ENCODE measurements around the gene IPCEF1. TPM values are rescaled to one million over a fixed set of nuclear protein-coding genes. Genes with fewer than 3 reads are reported as not detected.
"Not testable (repeated sequence)": the region's sequence is repeated elsewhere in the genome, so short reads cannot be mapped to it uniquely, and the experiment has no call there.

IPCEF1 gene
- total and polyA plus RNA-seq, 4 experiments from 2014 or later, result 67.7 to 97.7 (median 82.2) TPM

DNA sequence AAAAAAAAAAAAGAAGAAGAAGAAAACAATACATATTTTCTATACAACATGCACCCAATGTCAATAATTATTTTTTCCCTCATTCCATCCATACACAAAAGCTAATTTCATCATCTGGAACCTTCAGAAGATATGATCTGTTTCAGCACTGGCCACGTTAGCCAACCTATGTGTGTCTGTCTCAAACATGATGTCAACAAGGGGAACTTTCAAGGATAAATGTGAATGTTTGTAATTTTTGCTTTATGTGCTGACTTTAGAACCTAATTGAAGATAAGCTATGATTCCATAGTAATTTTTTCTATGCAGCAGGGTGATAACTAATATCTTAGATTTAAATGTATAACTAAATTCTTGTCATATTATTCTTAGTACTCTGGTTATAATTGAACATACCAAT, 37.9 kb downstream of the IPCEF1 start:
- H3K36me3 Mint-ChIP-seq, result no peaks in the 10 kb centered on the region
- no peak overlapping the region for H3K27ac Mint-ChIP-seq
- Histone ChIP-seq H3K27me3 (ENCODE audit: insufficient read depth, low read length) (no peaks in the 10 kb centered on the region), H3K9me3 (ENCODE audit: control insufficient read depth in 1 of 2, low read length in 2 of 2) (no peaks in the 10 kb centered on the region), H3K4me3 (ENCODE audit: low read length in 2 of 2) (no peak overlapping the region), H3K27ac (ENCODE audit: low read depth, low read length) (no peak overlapping the region), H3K36me3 (ENCODE audit: insufficient read depth, low read length) (no peaks in the 10 kb centered on the region), H3K4me1 (ENCODE audit: insufficient read depth, low read length) (no peaks in the 10 kb centered on the region)
- H3K27me3 Mint-ChIP-seq, result peaks cover 1 to 2% of the 10 kb centered on the region in 2 donors
- no peaks in the 10 kb centered on the region for H3K9me3 Mint-ChIP-seq
- no peak overlapping the region for H3K4me3 Mint-ChIP-seq
- POLR2A ChIA-PET (ENCODE audit: partially characterized antibody), result no interaction called here
- intact Hi-C loops (cut with micrococcal nuclease), result no loop called here
- H3K4me1 Mint-ChIP-seq, result no peaks in the 10 kb centered on the region
- CTCF ChIA-PET (ENCODE audit: partially characterized antibody), result no interaction called here
- no peak for DNase-seq

GRCh38 chr6:154316131-154316530, 40.5 kb downstream of the IPCEF1 start:
- H3K9me3 ChIP-seq (ENCODE audit: control insufficient read depth in 1 of 2, low read length in 2 of 2), result no peaks in the 10 kb centered on the region
- DNase-seq, result no peak
- peaks cover 1 to 9% of the 10 kb centered on the region in 2 donors for H3K27me3 Mint-ChIP-seq
- no peaks in the 10 kb centered on the region for H3K36me3 Mint-ChIP-seq
- no peak overlapping the region for H3K4me3 ChIP-seq (ENCODE audit: low read length in 2 of 2)
- H3K4me1 Mint-ChIP-seq, result no peaks in the 10 kb centered on the region
- intact Hi-C loops (cut with micrococcal nuclease), result no loop called here
- no peak overlapping the region for H3K27ac ChIP-seq (ENCODE audit: low read depth, low read length)
- no peak overlapping the region for H3K4me3 Mint-ChIP-seq
- CTCF ChIA-PET (ENCODE audit: partially characterized antibody), result interaction anchor here (1.3 kb wide), 1 partner anchor 13 kb away, joined by 3 read pairs; no protein-coding TSS in a partner anchor
- H3K4me1 ChIP-seq (ENCODE audit: insufficient read depth, low read length), result no peaks in the 10 kb centered on the region
- H3K36me3 ChIP-seq (ENCODE audit: insufficient read depth, low read length), result no peaks in the 10 kb centered on the region
- POLR2A ChIA-PET (ENCODE audit: partially characterized antibody), result no interaction called here
- peaks cover 0 to 7% (median 0%) of the 10 kb centered on the region in 8 donors for H3K9me3 Mint-ChIP-seq
- no peak overlapping the region for H3K27ac Mint-ChIP-seq
- no peaks in the 10 kb centered on the region for H3K27me3 ChIP-seq (ENCODE audit: insufficient read depth, low read length)

DNA sequence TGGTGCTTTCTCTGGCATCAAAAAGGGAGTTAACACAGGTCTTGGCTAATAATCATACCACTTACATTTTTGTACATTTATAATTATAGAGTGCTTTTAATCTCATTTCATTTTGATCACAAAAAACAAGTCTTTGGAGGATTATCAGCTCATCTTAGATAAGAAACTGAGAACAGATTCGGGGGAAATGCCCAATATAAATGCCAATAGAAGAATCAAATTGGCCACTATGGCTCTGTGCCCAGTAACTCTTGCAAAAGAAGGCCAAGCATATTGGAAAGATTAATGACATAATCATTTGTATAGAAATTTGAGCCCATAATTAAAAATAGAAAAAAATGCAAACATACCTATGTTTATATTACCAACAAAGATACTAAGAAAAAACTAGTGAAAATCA, 42.5 kb downstream of the IPCEF1 start:
- no peaks in the 10 kb centered on the region for H3K9me3 ChIP-seq (ENCODE audit: control insufficient read depth in 1 of 2, low read length in 2 of 2)
- no peaks in the 10 kb centered on the region for H3K27me3 ChIP-seq (ENCODE audit: insufficient read depth, low read length)
- H3K27ac ChIP-seq (ENCODE audit: low read depth, low read length), result no peak overlapping the region
- H3K27ac Mint-ChIP-seq, result no peak overlapping the region
- peaks cover 0 to 8% (median 5%) of the 10 kb centered on the region in 8 donors for H3K9me3 Mint-ChIP-seq
- peaks cover 3 to 16% of the 10 kb centered on the region in 2 donors for H3K27me3 Mint-ChIP-seq
- DNase-seq, result no peak
- ChIA-PET CTCF (ENCODE audit: partially characterized antibody) (no interaction called here), POLR2A (ENCODE audit: partially characterized antibody) (no interaction called here)
- H3K36me3 Mint-ChIP-seq, result no peaks in the 10 kb centered on the region
- H3K4me3 ChIP-seq (ENCODE audit: low read length in 2 of 2), result no peak overlapping the region
- H3K36me3 ChIP-seq (ENCODE audit: insufficient read depth, low read length), result no peaks in the 10 kb centered on the region
- H3K4me1 ChIP-seq (ENCODE audit: insufficient read depth, low read length), result no peaks in the 10 kb centered on the region
- intact Hi-C loops (cut with micrococcal nuclease), result no loop called here
- no peaks in the 10 kb centered on the region for H3K4me1 Mint-ChIP-seq
- no peak overlapping the region for H3K4me3 Mint-ChIP-seq

DNA sequence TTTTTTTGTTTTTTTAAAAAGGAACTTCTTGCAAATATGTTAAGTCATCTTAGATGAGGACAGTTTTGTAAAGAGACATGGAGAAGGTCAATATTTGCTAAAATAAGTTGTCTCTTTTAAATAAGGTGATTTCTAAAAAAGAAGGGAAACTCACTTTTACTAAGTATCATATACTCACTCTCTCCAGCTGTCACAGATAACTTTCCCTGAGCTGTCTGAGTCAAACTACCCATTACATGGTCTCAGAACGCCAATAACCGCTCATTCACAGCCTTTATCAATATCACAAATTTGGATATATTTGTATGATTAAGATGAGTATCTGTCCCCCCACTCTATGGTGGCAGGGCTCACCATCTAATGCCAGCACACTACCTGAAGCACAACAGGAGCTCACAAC, 47.6 kb downstream of the IPCEF1 start:
- no peaks in the 10 kb centered on the region for H3K27me3 ChIP-seq (ENCODE audit: insufficient read depth, low read length)
- no peak overlapping the region for H3K27ac ChIP-seq (ENCODE audit: low read depth, low read length)
- H3K4me3 ChIP-seq (ENCODE audit: low read length in 2 of 2), result no peak overlapping the region
- intact Hi-C loops (cut with micrococcal nuclease), result no loop called here
- no peak overlapping the region for H3K4me3 Mint-ChIP-seq
- H3K36me3 Mint-ChIP-seq, result no peaks in the 10 kb centered on the region
- ChIA-PET POLR2A (ENCODE audit: partially characterized antibody) (no interaction called here), CTCF (ENCODE audit: partially characterized antibody) (no interaction called here)
- no peaks in the 10 kb centered on the region for H3K4me1 ChIP-seq (ENCODE audit: insufficient read depth, low read length)
- H3K9me3 ChIP-seq (ENCODE audit: control insufficient read depth in 1 of 2, low read length in 2 of 2), result no peaks in the 10 kb centered on the region
- H3K9me3 Mint-ChIP-seq, result peaks cover 0 to 8% (median 6%) of the 10 kb centered on the region in 8 donors
- peaks cover 0 to 1% (median 0%) of the 10 kb centered on the region in 4 donors for H3K4me1 Mint-ChIP-seq
- H3K27ac Mint-ChIP-seq, result no peak overlapping the region
- peaks cover 3 to 15% of the 10 kb centered on the region in 2 donors for H3K27me3 Mint-ChIP-seq
- H3K36me3 ChIP-seq (ENCODE audit: insufficient read depth, low read length), result no peaks in the 10 kb centered on the region
- DNase-seq, result no peak

DNA sequence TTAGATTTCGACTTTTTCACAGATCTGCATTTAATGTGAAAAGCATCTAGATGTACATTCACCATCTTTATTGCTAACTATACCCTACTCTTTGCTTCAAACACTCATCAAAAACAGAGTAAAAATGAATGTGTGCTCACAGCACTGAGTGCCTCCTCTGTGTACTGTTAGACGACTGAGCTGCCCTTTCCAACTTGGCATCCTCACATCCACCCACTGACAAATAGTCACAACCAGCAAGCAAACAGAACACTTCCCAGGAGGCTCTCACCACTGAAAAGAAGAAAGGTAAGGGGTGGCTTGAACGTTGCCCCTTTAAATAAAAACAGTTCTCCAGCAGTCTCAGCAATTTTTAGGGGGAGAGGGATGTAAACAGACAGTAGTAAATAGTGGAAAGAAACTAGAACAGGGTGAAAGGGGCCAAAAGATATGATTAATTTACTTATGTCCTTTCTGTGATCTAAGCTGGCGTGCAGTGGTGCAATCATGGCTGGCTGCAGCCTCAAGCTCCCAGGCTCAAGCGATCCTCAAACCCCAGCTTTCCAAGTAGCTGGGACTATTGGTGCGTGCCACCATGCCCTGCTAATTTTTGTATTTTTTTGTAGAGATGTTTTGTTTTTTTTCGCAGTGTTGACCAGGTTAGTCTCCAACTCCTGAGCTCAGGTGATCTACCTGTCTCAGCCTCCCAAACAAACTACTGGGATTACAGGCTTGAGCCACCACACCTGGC, 48.7 kb downstream of the IPCEF1 start:
- peaks cover 0 to 8% (median 6%) of the 10 kb centered on the region in 8 donors for H3K9me3 Mint-ChIP-seq
- no peaks in the 10 kb centered on the region for H3K4me1 ChIP-seq (ENCODE audit: insufficient read depth, low read length)
- DNase-seq, result no peak
- H3K9me3 ChIP-seq (ENCODE audit: control insufficient read depth in 1 of 2, low read length in 2 of 2), result no peaks in the 10 kb centered on the region
- H3K27ac ChIP-seq (ENCODE audit: low read depth, low read length), result no peak overlapping the region
- no peaks in the 10 kb centered on the region for H3K27me3 ChIP-seq (ENCODE audit: insufficient read depth, low read length)
- peaks cover 0 to 1% (median 0%) of the 10 kb centered on the region in 4 donors for H3K4me1 Mint-ChIP-seq
- H3K4me3 Mint-ChIP-seq, result no peak overlapping the region
- CTCF ChIA-PET (ENCODE audit: partially characterized antibody), result no interaction called here
- no peaks in the 10 kb centered on the region for H3K36me3 Mint-ChIP-seq
- H3K36me3 ChIP-seq (ENCODE audit: insufficient read depth, low read length), result no peaks in the 10 kb centered on the region
- H3K4me3 ChIP-seq (ENCODE audit: low read length in 2 of 2), result no peak overlapping the region
- peaks cover 3 to 15% of the 10 kb centered on the region in 2 donors for H3K27me3 Mint-ChIP-seq
- intact Hi-C loops (cut with micrococcal nuclease), result no loop called here
- POLR2A ChIA-PET (ENCODE audit: partially characterized antibody), result no interaction called here
- no peak overlapping the region for H3K27ac Mint-ChIP-seq

- H3K4me1 ChIP-seq (ENCODE audit: insufficient read depth, low read length); H3K27ac ChIP-seq (ENCODE audit: low read depth, low read length); H3K9me3 ChIP-seq (ENCODE audit: control insufficient read depth in 1 of 2, low read length in 2 of 2); intact Hi-C loops (cut with micrococcal nuclease); H3K27me3 ChIP-seq (ENCODE audit: insufficient read depth, low read length); H3K27ac Mint-ChIP-seq; H3K4me3 ChIP-seq (ENCODE audit: low read length in 2 of 2); H3K4me3 Mint-ChIP-seq; H3K4me1 Mint-ChIP-seq; DNase-seq; H3K9me3 Mint-ChIP-seq; H3K36me3 ChIP-seq (ENCODE audit: insufficient read depth, low read length); H3K36me3 Mint-ChIP-seq; POLR2A ChIA-PET (ENCODE audit: partially characterized antibody): not testable (repeated sequence)
- CTCF ChIA-PET (ENCODE audit: partially characterized antibody), result interaction anchor here (1.4 kb wide), 1 partner anchor 8 kb away, joined by 4 read pairs; no protein-coding TSS in a partner anchor
- H3K27me3 Mint-ChIP-seq, result peaks cover 3 to 15% of the 10 kb centered on the region in 2 donors
These were observed 49.5 kb downstream of the IPCEF1 start for GRCh38 chr6:154307147-154307546.

GRCh38 chr6:154306696-154307095, 49.9 kb downstream of the IPCEF1 start:
- intact Hi-C loops (cut with micrococcal nuclease), result no loop called here
- no peaks in the 10 kb centered on the region for H3K36me3 Mint-ChIP-seq
- H3K27me3 Mint-ChIP-seq, result peaks cover 3 to 11% of the 10 kb centered on the region in 2 donors
- H3K9me3 ChIP-seq (ENCODE audit: control insufficient read depth in 1 of 2, low read length in 2 of 2), result no peaks in the 10 kb centered on the region
- no peak overlapping the region for H3K4me3 Mint-ChIP-seq
- DNase-seq, result no peak
- H3K27ac ChIP-seq (ENCODE audit: low read depth, low read length), result no peak overlapping the region
- H3K4me1 ChIP-seq (ENCODE audit: insufficient read depth, low read length), result peaks cover 8% of the 10 kb centered on the region
- H3K4me3 ChIP-seq (ENCODE audit: low read length in 2 of 2), result no peak overlapping the region
- ChIA-PET POLR2A (ENCODE audit: partially characterized antibody) (no interaction called here), CTCF (ENCODE audit: partially characterized antibody) (interaction anchor here (1.4 kb wide), 1 partner anchor 8 kb away, joined by 4 read pairs; no protein-coding TSS in a partner anchor)
- H3K27me3 ChIP-seq (ENCODE audit: insufficient read depth, low read length), result no peaks in the 10 kb centered on the region
- H3K9me3 Mint-ChIP-seq, result peaks cover 0 to 8% (median 5%) of the 10 kb centered on the region in 8 donors
- no peak overlapping the region for H3K27ac Mint-ChIP-seq
- no peaks in the 10 kb centered on the region for H3K36me3 ChIP-seq (ENCODE audit: insufficient read depth, low read length)
- peaks cover 5 to 7% (median 6%) of the 10 kb centered on the region in 4 donors for H3K4me1 Mint-ChIP-seq
